Measurements from ENCODE around the gene RRP9.

Gene RRP9

GRCh38 chr3:51966016-51966415 lies 24.3 kb upstream of the RRP9 start:
- TF ChIP-seq, protein P1, sequence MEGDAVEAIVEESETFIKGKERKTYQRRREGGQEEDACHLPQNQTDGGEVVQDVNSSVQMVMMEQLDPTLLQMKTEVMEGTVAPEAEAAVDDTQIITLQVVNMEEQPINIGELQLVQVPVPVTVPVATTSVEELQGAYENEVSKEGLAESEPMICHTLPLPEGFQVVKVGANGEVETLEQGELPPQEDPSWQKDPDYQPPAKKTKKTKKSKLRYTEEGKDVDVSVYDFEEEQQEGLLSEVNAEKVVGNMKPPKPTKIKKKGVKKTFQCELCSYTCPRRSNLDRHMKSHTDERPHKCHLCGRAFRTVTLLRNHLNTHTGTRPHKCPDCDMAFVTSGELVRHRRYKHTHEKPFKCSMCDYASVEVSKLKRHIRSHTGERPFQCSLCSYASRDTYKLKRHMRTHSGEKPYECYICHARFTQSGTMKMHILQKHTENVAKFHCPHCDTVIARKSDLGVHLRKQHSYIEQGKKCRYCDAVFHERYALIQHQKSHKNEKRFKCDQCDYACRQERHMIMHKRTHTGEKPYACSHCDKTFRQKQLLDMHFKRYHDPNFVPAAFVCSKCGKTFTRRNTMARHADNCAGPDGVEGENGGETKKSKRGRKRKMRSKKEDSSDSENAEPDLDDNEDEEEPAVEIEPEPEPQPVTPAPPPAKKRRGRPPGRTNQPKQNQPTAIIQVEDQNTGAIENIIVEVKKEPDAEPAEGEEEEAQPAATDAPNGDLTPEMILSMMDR (IDR thresholded peaks at IDR 0.05; ENCODE audit: control insufficient read depth, extremely low read depth, insufficient read depth): no peak
- H3K4me3 ChIP-seq (ENCODE audit: low read depth, low read length): no peak overlapping the region
- no peak for DNase-seq (ENCODE audit: low read depth)

DNA sequence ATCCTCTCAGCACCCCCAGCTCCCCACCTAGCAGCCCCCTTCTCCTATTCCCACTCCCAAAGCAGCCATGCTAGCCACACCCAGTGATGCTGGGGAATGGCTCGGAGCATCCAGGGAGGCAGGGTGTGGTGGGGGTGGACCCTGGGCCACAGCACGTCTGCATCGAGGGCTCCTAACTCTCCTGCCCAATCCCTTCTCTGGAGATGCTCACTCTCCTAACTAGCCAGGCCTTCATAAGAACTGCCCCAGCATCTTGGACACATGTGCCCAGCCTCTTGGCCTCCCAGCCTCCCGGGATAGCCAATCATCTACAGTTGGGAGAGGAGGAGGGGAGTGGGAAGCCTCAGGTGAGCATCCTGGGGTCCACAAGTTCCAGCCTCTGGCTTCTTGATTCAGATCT lies 22.8 kb upstream of the RRP9 start:
- no peak overlapping the region for H3K4me3 ChIP-seq (ENCODE audit: low read depth, low read length)
- TF ChIP-seq, protein P1 (IDR thresholded peaks at IDR 0.05; ENCODE audit: control insufficient read depth, extremely low read depth, insufficient read depth): no peak
- DNase-seq (ENCODE audit: low read depth): no peak

DNA sequence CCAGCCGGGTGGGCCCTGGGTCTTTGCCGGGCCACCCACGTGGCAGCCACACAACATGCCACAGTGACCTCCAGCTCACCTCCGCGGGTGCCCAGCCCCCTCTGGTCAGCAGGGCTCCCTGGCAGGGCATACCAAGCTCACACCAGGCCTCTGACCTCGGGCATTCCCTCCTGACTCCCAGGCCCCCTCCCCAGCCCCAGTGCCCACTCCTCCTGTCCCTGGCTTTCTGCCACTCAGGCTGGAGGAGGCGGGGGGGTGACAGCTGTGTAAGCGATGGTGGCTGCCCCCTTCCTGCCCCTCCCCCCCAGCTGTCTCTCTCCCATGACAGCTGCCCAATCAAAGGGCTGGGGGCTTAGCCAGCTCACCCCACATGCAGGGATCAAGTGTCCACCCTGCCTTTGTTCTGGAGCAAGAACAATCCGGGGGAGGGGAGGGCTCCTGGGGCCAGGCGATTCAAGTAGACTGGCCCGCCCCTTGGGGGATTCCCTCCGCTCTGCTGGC lies 22.3 kb upstream of the RRP9 start:
- TF ChIP-seq, protein P1 (IDR thresholded peaks at IDR 0.05; ENCODE audit: control insufficient read depth, extremely low read depth, insufficient read depth): no peak
- DNase-seq (ENCODE audit: low read depth): no peak
- no peak overlapping the region for H3K4me3 ChIP-seq (ENCODE audit: low read depth, low read length)

DNA sequence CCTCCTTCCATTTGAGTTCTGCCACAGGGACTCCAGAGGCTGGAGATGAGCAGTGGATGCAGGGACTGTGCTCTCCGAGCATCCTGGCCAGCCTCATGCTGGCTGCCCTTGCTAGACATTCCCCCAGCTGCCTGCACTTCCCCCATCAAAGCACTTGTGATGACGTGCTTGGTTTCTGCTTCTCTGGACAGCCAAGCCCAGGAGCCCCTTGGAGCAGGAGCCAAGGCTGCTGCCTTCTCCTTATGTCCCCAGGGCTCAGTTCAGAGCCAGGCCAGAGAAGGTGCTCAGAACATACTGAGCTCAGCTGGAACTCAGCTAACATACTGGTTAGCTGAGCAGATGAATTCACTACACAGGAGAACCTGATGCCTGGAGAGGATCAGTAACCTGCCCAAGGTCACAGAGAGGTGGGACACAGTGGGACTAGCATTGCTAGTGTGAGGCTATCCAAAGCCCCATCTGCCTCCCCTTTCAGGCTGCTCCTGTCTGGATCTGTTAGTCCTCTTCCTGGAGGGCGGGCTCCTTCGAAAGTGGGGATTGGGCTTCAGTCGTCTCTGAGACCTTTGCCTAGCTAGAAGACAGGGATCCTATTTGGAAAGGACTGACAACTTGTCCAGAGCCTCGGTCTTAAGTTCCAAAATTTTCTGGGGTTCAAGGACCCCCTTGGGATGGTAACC lies 21.3 kb upstream of the RRP9 start:
- no peak overlapping the region for H3K4me3 ChIP-seq (ENCODE audit: low read depth, low read length)
- DNase-seq (ENCODE audit: low read depth): no peak
- TF ChIP-seq, protein P1 (IDR thresholded peaks at IDR 0.05; ENCODE audit: control insufficient read depth, extremely low read depth, insufficient read depth): no peak

- TF ChIP-seq, protein P1 (IDR thresholded peaks at IDR 0.05; ENCODE audit: control insufficient read depth, extremely low read depth, insufficient read depth): no peak
- DNase-seq (ENCODE audit: low read depth): no peak
- no peak overlapping the region for H3K4me3 ChIP-seq (ENCODE audit: low read depth, low read length)
Measured at GRCh38 chr3:51961602-51962569, 20.2 kb upstream of the RRP9 start.

DNA sequence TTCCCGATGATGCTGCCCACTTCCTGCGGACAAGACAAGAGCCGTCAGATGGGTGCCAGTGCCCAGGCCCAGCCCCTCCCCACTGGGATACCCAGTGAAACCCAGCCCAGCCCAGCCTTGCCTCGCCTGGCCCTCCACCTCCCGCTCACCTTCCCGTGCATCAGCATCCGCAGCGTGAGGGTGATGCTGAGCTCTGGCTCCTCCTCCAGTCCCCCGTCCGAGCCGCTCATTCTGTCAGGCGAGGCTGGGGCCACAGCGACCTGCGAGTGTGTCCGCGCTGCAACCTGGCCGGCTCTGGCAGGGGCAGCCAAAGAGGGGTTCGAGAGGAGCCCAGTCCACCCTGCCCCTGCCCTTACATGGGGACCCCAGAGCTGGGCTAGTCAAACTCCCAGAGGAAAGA lies 19.3 kb upstream of the RRP9 start:
- no peak overlapping the region for H3K4me3 ChIP-seq (ENCODE audit: low read depth, low read length)
- DNase-seq (ENCODE audit: low read depth): no peak
- TF ChIP-seq, protein P1 (IDR thresholded peaks at IDR 0.05; ENCODE audit: control insufficient read depth, extremely low read depth, insufficient read depth): no peak

Measured in LNCaP clone FGC (cell line).